SU-DHL-6 (cell line): ENCODE measurements around the gene ANGPTL2.

ENCODE experiments used
- H2AFZ ChIP-seq: fragments of 200-600 bp; sonication (generic); 2 replicates; pipeline ENCODE4 v1.6.1; 2014; ENCODE audit warnings: low read depth, mild to moderate bottlenecking, moderate library complexity, mixed read lengths, antibody characterized with exemption, low read length; ENCODE audit not compliant: severe bottlenecking
- H3F3A ChIP-seq: fragments of 200-600 bp; shearing (Covaris generic); 2 replicates; pipeline ENCODE4 v1.6.0; 2016; ENCODE audit warnings: antibody characterized with exemption, mild to moderate bottlenecking; ENCODE audit not compliant: insufficient read depth
- H3K27ac ChIP-seq: fragments of 200-600 bp; sonication (generic); 2 replicates; pipeline ENCODE4 v1.5.1; 2016; ENCODE audit warnings: low read depth, mild to moderate bottlenecking, low read length, moderate library complexity, mixed read lengths
- H3K27me3 ChIP-seq: fragments of 200-600 bp; sonication (generic), shearing (Covaris generic); 2 replicates; pipeline ENCODE4 v1.6.0; 2014; ENCODE audit warnings: mild to moderate bottlenecking, low read length
- H3K36me3 ChIP-seq: fragments of 200-600 bp; sonication (generic); 2 replicates; pipeline ENCODE4 v1.6.1; 2014; ENCODE audit warnings: mild to moderate bottlenecking, low read length, mixed read lengths
- H3K4me2 ChIP-seq: fragments of 300-600, 200-600 bp; shearing (Covaris generic), sonication (generic); 2 replicates; pipeline ENCODE4 v1.6.0; 2014; ENCODE audit warnings: low read length, low read depth, mild to moderate bottlenecking; ENCODE audit not compliant: poor library complexity, severe bottlenecking
- H3K4me3 ChIP-seq: fragments of 200-600 bp; sonication (generic); 2 replicates; pipeline ENCODE4 v1.5.1; 2014; ENCODE audit warnings: antibody characterized with exemption, low read length, mild to moderate bottlenecking, mixed read lengths; ENCODE audit not compliant: insufficient read depth, poor library complexity, severe bottlenecking
- H3K79me2 ChIP-seq: fragments of 200-600 bp; sonication (generic); 2 replicates; pipeline ENCODE4 v1.6.1; 2014; ENCODE audit warnings: mild to moderate bottlenecking, low read length, moderate library complexity; ENCODE audit not compliant: insufficient read depth
- H3K9ac ChIP-seq: fragments of 200-600 bp; sonication (generic); 2 replicates; pipeline ENCODE4 v1.7.0; 2014; ENCODE audit warnings: mild to moderate bottlenecking, low read length
- H3K9me2 ChIP-seq: fragments of 200-600 bp; sonication (generic); replicated peaks from 2 replicates; pipeline ENCODE4 v1.6.1; 2014; ENCODE audit warnings: low read length; ENCODE audit not compliant: insufficient read depth
- H3K9me3 ChIP-seq: fragments of 200-600 bp; sonication (generic); 2 replicates; pipeline ENCODE4 v1.6.1; 2014; ENCODE audit warnings: low read length, mixed read lengths; ENCODE audit not compliant: insufficient read depth
- H4K20me1 ChIP-seq: fragments of 200-600 bp; sonication (generic); 2 replicates; pipeline ENCODE4 v1.6.1; 2014; ENCODE audit warnings: low read depth, mild to moderate bottlenecking, antibody characterized with exemption, low read length, moderate library complexity, mixed read lengths
- EZH2phosphoT487 ChIP-seq: fragments of 200-600 bp; sonication (generic), shearing (Covaris generic); conservative IDR thresholded peaks from 2 replicates; pipeline ENCODE4 v1.6.1; 2018; ENCODE audit warnings: mild to moderate bottlenecking, antibody characterized with exemption, low read length, moderate library complexity, mixed read lengths
- TF ChIP-seq, protein P1 (sequence below): fragments of 200-600 bp; sonication (generic); IDR thresholded peaks from one replicate; pipeline ENCODE4 v1.5.1; 2017; ENCODE audit warnings: antibody characterized with exemption, mild to moderate bottlenecking, low read length, moderate library complexity; ENCODE audit not compliant: insufficient read depth, poor library complexity, severe bottlenecking

Gene ANGPTL2

DNA sequence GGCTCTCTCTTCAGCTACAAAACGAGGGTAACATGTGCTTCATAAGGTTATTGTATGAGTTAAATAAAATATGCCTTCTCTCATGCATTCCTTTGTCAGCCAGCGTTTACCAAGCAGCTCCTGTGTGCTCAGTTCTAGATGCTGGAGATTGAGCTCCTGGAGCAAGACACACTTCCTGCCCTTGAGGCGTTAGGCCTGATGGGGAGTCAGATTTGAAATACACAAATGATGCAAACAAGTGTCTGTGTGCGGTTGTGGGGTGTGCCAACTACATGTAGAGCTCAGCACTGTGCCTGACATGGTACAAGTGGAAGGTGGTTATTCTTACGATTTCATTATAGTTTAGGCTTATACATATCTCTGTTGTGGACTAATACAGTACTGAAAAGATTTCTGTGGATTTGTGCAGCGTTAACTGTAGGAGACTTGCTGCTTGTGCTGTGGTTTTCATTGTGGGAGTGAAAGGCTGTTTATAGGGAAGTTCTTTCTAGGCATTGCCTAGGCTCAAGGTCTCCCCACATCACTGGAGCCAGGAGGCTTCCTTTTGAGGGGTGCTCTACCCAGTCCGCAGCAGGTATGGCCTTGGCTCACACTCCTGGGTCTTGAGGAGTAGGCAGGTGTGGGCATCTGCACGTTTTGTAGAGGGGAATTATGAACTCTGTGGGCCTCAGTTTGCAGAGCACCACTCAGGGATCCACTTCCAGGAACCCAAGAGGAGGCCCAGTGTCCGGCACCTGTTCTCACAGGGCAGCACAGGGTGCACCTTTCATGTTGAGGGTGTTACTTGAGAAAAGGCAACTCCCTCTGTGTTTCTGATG is 39.8 kb upstream of the ANGPTL2 start:
- Histone ChIP-seq H3K9me3 (no peaks in the 10 kb centered on the region), H3K4me3 (no peak overlapping the region), H3K27ac (no peak overlapping the region), H3K4me2 (no peak overlapping the region), H4K20me1 (no peaks in the 10 kb centered on the region), H3K9me2 (no peaks in the 10 kb centered on the region), H3K36me3 (no peaks in the 10 kb centered on the region), H3K27me3 (no peaks in the 10 kb centered on the region), H3K79me2 (no peaks in the 10 kb centered on the region), H3K9ac (no peak overlapping the region), H2AFZ (no peak overlapping the region), H3F3A (no peaks in the 10 kb centered on the region)
- no peak for TF ChIP-seq EZH2phosphoT487
- TF ChIP-seq, protein P1, sequence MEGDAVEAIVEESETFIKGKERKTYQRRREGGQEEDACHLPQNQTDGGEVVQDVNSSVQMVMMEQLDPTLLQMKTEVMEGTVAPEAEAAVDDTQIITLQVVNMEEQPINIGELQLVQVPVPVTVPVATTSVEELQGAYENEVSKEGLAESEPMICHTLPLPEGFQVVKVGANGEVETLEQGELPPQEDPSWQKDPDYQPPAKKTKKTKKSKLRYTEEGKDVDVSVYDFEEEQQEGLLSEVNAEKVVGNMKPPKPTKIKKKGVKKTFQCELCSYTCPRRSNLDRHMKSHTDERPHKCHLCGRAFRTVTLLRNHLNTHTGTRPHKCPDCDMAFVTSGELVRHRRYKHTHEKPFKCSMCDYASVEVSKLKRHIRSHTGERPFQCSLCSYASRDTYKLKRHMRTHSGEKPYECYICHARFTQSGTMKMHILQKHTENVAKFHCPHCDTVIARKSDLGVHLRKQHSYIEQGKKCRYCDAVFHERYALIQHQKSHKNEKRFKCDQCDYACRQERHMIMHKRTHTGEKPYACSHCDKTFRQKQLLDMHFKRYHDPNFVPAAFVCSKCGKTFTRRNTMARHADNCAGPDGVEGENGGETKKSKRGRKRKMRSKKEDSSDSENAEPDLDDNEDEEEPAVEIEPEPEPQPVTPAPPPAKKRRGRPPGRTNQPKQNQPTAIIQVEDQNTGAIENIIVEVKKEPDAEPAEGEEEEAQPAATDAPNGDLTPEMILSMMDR = no peak

DNA sequence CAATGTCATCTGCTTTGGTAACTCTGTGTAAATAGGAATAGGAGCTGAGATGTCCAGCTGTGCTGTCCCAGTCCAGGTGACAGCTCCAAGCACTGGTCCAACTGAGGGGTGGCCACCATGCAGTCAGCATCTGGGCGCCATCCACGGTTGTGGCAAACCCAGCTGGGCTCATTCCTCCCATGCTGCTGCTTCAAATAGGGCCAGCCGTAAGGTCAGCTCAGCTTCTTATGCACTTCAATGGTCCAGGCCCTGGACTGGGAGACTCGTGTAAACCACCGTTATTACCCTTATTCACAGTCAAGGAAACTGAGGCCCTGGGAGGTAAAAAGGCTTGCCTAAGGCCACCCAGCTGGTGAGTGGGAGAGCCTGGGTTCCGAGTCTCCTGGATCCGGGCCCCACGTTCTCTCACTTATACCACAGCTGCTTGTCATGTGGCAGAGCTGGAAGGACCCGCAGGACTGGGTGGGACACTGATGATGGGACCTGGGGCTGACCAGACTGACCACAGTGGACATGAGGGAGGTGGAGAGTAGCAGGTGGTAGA is 38.7 kb upstream of the ANGPTL2 start:
- Histone ChIP-seq H3K79me2 (no peaks in the 10 kb centered on the region), H3K4me2 (no peak overlapping the region), H3K9ac (no peak overlapping the region), H3F3A (no peaks in the 10 kb centered on the region), H3K36me3 (no peaks in the 10 kb centered on the region), H3K4me3 (no peak overlapping the region), H3K27me3 (no peaks in the 10 kb centered on the region), H4K20me1 (no peaks in the 10 kb centered on the region), H2AFZ (no peak overlapping the region), H3K9me2 (no peaks in the 10 kb centered on the region), H3K9me3 (no peaks in the 10 kb centered on the region), H3K27ac (no peak overlapping the region)
- TF ChIP-seq, protein P1 = no peak

DNA sequence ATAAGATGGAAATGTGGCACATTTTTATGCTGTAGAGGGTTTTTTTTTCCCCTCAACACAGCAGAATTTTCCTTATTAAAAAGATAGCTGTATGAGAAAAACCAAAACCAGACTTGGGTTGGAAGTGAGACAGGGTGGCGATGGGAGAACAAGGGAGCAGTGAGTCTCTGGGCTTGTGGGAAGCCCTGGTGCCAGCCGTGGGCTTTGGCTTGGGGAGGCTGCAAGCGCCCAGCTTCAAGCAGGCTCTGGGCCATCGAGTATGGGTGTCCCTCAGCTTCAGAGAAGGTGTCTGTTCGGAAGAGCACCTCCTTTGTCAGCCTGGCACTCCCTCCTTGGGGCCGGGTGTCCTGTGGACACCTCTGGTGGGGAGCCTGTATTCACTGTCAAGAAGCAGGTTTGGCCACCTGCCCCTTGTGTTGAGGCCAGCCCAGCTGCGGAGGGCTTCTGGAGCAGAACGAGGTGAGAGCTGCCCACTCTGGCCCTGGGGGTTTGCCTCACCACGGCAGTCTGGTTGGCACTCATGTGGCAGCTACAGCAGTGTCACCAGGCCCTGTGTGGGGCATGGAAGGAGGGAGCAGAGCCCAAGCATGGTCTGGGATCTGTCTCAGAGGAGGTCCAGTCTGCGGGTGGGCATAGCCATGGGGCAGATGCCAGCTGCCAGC is 37.6 kb upstream of the ANGPTL2 start:
- H3K36me3 ChIP-seq = no peaks in the 10 kb centered on the region
- no peaks in the 10 kb centered on the region for H3K79me2 ChIP-seq
- no peak overlapping the region for H3K27ac ChIP-seq
- H3K9ac ChIP-seq = no peak overlapping the region
- no peak overlapping the region for H3K4me3 ChIP-seq
- H3K9me2 ChIP-seq = no peaks in the 10 kb centered on the region
- no peak overlapping the region for H2AFZ ChIP-seq
- H3K9me3 ChIP-seq = no peaks in the 10 kb centered on the region
- no peak overlapping the region for H3K4me2 ChIP-seq
- H3K27me3 ChIP-seq = no peaks in the 10 kb centered on the region
- H4K20me1 ChIP-seq = no peaks in the 10 kb centered on the region
- TF ChIP-seq, protein P1 = no peak
- TF ChIP-seq EZH2phosphoT487 = no peak
- no peaks in the 10 kb centered on the region for H3F3A ChIP-seq
